ENCODE results near the gene DHX15.
A peak's percentile ranks its signal among the peaks of the same experiment; 100 is the strongest.

DNA sequence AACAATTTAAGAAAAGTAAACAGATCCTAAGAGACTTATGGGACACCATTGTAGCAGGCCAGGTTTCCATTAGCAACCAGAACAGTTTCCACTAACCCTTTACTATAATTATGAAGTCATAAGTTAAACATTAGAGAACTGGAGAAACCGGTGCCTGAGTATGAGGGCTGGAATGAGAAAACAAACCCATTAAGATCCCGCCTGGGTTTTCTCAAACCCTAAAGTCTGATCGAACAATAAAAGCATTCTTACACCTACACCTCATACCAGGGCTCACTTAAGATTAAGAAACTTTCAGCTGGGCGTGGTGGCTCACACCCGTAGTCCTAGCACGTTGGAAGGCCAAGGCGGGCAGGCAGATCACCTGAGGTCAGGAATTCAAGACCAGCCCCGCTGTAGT, 13.7 kb upstream of the DHX15 start:
- TF ChIP-seq, protein P1, sequence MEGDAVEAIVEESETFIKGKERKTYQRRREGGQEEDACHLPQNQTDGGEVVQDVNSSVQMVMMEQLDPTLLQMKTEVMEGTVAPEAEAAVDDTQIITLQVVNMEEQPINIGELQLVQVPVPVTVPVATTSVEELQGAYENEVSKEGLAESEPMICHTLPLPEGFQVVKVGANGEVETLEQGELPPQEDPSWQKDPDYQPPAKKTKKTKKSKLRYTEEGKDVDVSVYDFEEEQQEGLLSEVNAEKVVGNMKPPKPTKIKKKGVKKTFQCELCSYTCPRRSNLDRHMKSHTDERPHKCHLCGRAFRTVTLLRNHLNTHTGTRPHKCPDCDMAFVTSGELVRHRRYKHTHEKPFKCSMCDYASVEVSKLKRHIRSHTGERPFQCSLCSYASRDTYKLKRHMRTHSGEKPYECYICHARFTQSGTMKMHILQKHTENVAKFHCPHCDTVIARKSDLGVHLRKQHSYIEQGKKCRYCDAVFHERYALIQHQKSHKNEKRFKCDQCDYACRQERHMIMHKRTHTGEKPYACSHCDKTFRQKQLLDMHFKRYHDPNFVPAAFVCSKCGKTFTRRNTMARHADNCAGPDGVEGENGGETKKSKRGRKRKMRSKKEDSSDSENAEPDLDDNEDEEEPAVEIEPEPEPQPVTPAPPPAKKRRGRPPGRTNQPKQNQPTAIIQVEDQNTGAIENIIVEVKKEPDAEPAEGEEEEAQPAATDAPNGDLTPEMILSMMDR (IDR thresholded peaks at IDR 0.05): no peak
- TF ChIP-seq EP300 (IDR thresholded peaks at IDR 0.05): no peak
- TF ChIP-seq POLR2AphosphoS5 (IDR thresholded peaks at IDR 0.05): peak in 1 of 3 donors; percentile 38
- no peak for TF ChIP-seq POLR2A (IDR thresholded peaks at IDR 0.05)

All from stomach (tissue), 4 donors.